ENCODE data around the gene CAPZB. TPM values are rescaled to one million over a fixed set of nuclear protein-coding genes. Genes with fewer than 3 reads are reported as not detected.

CAPZB gene
- total RNA-seq, 4 donors from 2014 or later: 58.2 to 109 (median 96.7) TPM

DNA sequence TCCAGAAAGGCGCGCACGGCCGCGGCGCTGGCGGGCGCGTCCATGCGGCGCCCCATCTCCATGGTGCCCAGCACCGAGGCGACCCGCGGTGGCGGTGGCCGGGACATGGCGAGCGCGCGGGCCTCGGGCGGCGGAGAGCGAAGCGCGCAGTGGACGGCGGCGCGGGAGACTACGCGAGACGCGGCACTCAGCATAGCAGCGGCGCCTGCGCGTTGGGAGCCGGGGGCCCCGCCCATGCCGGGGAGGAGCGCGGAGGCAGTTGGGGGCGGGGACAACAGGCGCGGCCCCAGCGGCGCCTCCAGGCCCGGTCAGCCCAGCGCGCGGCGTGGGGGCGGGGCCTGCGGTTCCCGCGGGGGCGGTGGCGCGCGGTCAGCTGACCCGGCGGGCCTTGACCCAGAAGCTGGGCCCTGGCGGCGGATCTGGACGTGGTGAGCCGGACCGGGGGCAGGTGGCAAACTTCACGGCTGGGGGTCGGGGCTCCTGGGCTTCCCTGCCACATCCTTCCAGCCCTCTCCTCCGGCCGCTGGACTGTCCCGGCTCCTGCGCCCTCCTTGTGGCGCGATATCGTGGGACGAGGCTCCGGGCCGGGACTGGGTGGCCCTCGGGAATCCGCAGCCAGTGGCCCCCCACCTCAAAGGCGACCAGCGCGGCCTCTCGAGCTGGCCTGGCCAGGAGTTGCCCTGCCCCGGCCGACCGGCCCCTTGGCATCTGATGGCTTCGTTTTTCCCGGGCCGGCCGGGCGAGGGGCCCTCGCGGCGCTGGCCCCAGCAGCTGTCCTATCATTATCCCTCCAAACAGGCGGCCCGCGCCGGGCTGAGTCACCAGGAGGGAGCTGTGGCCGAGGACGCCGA lies 173.2 kb downstream of the CAPZB start, which contains the start of the genes AKR7A2 and SLC66A1:
Gene AKR7A2, minus strand, starts transcription at position 214 of the 851 bp plus-strand sequence. Its CDS starts 20 bp downstream, at position 194.
Gene SLC66A1, plus strand, starts transcription at position 396 of the 851 bp plus-strand sequence. CDS start 5,352 bp downstream, outside the sequence.
- peak within 1 kb of the TSS; percentile 62 to 88 (median 81) for H3K4me3 ChIP-seq
- no peaks in the 10 kb centered on the region for H3K9me3 ChIP-seq
- peak; percentile 82 to 85 for DNase-seq (ENCODE audit: low spot score in 2 of 2)
- WGBS, 2 donors: 0% methylated on average over 24 to 30 of the region's 105 CpGs
- peaks cover 3 to 28% (median 9%) of the 10 kb centered on the region in 3 donors for H3K36me3 ChIP-seq
- peaks cover 0 to 59% (median 22%) of the 10 kb centered on the region in 4 donors for H3K4me1 ChIP-seq
- TF ChIP-seq EP300 (IDR thresholded peaks at IDR 0.05) (peak in 1 of 2 donors; percentile 72), POLR2A (IDR thresholded peaks at IDR 0.05) (peak; percentile 11 to 82)
- TF ChIP-seq, protein P1, sequence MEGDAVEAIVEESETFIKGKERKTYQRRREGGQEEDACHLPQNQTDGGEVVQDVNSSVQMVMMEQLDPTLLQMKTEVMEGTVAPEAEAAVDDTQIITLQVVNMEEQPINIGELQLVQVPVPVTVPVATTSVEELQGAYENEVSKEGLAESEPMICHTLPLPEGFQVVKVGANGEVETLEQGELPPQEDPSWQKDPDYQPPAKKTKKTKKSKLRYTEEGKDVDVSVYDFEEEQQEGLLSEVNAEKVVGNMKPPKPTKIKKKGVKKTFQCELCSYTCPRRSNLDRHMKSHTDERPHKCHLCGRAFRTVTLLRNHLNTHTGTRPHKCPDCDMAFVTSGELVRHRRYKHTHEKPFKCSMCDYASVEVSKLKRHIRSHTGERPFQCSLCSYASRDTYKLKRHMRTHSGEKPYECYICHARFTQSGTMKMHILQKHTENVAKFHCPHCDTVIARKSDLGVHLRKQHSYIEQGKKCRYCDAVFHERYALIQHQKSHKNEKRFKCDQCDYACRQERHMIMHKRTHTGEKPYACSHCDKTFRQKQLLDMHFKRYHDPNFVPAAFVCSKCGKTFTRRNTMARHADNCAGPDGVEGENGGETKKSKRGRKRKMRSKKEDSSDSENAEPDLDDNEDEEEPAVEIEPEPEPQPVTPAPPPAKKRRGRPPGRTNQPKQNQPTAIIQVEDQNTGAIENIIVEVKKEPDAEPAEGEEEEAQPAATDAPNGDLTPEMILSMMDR (IDR thresholded peaks at IDR 0.05): peak in 3 of 5 experiments; percentile 13 to 78 (median 67)
- peak within 1 kb of the TSS; percentile 47 to 92 (median 89) for H3K27ac ChIP-seq
- no peaks in the 10 kb centered on the region for H3K27me3 ChIP-seq

DNA sequence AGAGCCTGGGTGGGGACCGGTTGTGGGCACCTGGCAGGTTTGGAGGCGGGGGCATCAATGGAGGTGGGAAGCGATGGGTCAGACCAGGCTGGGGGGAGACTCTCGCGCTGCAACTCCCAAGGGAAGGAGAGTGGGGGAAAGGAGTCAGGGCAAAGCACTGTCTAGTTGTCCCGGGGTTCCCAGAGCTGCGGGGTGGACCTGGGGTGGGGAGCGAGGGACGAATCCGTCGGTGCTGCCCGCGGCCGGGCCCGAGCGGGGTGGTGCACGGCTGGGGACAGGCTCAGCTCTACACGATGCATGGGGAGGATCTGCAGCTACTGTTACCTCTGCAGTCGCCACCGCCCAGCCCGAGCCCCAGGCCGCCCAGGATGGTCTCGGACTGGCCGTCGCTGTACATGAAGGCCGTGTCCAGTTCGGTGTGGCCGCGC lies 173.8 kb downstream of the CAPZB start:
- no peak for DNase-seq (ENCODE audit: low spot score in 2 of 2)

DNA sequence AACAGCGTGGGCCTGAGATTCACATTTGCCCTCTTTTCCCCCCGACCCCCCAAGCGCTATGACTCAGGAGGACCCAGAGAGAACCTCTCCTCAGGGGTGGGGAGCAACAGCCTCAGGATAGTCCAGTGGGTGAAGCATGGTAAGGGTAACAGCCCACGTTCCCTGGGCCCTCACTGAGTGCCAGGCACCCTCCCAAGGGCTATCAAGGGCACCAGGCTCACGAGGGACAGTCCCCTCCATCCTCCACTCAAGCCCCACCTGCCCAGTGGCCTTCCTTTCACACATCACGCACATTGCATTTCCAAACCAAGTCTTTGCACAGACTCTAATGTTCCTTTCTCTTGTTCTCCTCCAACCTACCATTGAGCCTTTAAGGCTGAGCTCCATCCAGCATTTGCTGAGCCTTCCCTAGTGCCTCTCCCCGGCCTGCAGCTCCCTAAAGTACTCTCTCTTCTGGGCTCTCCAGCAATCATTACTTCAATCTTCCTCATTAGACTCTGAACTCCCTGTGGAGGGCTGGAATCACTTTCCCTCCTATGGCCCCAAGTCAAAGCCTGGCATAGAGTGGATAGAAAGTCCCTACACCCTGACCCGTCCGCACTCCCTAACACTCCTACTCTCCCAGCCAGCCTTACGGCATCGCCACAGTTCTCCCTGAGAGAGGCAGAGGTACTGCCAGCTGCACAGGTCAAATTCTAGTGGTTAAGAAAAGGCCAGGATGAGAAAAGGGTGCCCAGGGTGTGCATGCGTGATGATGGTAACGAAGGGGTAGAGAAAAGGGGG lies 174.4 kb downstream of the CAPZB start:
- peak overlapping the region; percentile 62 to 88 (median 76) for H3K4me3 ChIP-seq
- no peak for DNase-seq (ENCODE audit: low spot score in 2 of 2)
- no peaks in the 10 kb centered on the region for H3K27me3 ChIP-seq
- no peaks in the 10 kb centered on the region for H3K9me3 ChIP-seq
- H3K4me1 ChIP-seq: peaks cover 0 to 53% (median 20%) of the 10 kb centered on the region in 4 donors
- 33 to 40% methylated on average over 13 of the region's 13 CpGs for WGBS, 2 donors
- TF ChIP-seq EP300 (IDR thresholded peaks at IDR 0.05) (no peak), POLR2A (IDR thresholded peaks at IDR 0.05) (no peak)
- H3K27ac ChIP-seq: peak overlapping the region; percentile 47 to 92 (median 84)
- peaks cover 3 to 40% (median 9%) of the 10 kb centered on the region in 3 donors for H3K36me3 ChIP-seq

More for the DNA sequence above, 173.8 kb downstream of the CAPZB start:
- WGBS, 2 donors: 1% methylated on average over 7 to 23 of the region's 29 CpGs
- H3K27me3 ChIP-seq: no peaks in the 10 kb centered on the region
- H3K27ac ChIP-seq: peak overlapping the region; percentile 47 to 92 (median 84)
- H3K4me3 ChIP-seq: peak overlapping the region; percentile 62 to 88 (median 76)
- H3K4me1 ChIP-seq: peaks cover 0 to 55% (median 22%) of the 10 kb centered on the region in 4 donors
- peaks cover 3 to 34% (median 9%) of the 10 kb centered on the region in 3 donors for H3K36me3 ChIP-seq
- no peaks in the 10 kb centered on the region for H3K9me3 ChIP-seq
- TF ChIP-seq POLR2A (IDR thresholded peaks at IDR 0.05) (no peak), EP300 (IDR thresholded peaks at IDR 0.05) (no peak)
- TF ChIP-seq, protein P1 (IDR thresholded peaks at IDR 0.05): no peak

DNA sequence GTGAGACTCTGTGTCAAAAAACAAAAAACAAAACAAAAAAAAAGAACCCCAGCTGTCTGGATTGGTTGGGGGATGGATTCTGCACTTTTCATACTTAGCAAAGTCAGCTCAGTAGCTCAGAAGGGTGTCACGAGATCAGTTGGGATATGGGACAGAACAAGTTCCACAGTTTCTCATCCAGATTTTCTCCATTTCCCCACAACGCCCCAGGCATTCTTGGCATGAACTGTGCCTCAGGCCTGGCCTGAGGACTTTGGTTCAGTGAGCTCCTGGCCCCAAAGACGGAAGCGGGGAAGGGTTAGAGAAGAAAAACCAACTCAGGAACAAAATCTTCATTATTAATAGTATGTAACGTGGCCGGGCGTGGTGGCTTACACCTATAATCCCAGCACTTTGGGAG lies 175.3 kb downstream of the CAPZB start:
- H3K9me3 ChIP-seq: no peaks in the 10 kb centered on the region
- peaks cover 3 to 42% (median 9%) of the 10 kb centered on the region in 3 donors for H3K36me3 ChIP-seq
- H3K27me3 ChIP-seq: no peaks in the 10 kb centered on the region
- 83 to 85% methylated on average over 7 of the region's 7 CpGs for WGBS, 2 donors
- TF ChIP-seq POLR2A (IDR thresholded peaks at IDR 0.05): no peak
- no peak for DNase-seq (ENCODE audit: low spot score in 2 of 2)
- H3K4me1 ChIP-seq: peaks cover 0 to 44% (median 20%) of the 10 kb centered on the region in 4 donors
- H3K27ac ChIP-seq: no peak overlapping the region
- H3K4me3 ChIP-seq: no peak overlapping the region

DNA sequence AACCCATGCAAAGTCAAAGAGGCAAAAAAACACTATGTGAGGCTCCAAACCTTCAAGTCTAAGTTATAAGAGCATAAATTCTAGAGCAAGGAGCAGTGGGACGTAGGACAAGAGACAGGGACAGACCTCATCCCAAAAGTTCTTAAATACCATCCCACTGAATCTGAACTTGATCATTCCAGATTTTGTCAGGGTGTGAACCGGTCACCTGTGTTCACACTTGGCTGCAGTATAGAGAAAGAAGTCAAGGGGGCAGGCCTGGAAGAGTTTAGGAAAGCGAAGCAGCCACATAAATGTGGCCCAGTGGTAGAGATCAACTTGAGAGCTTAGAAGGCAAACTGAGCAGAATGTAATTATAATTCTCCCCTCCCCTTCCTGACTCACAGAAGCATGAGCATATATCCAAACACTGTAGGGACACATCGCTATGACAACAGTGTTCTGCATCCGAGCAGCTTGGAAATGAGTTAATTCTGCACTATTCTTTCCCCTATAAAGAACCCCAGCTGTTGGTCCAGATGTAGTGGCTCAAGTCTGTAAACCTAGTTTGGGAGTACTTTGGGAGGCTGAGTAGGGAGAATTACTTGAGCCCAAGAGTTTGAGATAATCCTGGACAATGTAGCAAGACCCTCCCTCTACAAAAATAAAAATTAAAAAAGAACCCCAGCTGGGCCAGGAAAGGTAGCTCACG lies 176.1 kb downstream of the CAPZB start:
- TF ChIP-seq, protein P1 (IDR thresholded peaks at IDR 0.05): no peak
- TF ChIP-seq POLR2A (IDR thresholded peaks at IDR 0.05): no peak
- TF ChIP-seq EP300 (IDR thresholded peaks at IDR 0.05): no peak
- 80% methylated on average over 6 of the region's 6 CpGs for WGBS, 2 donors
- Histone ChIP-seq H3K36me3 (peaks cover 3 to 45% (median 9%) of the 10 kb centered on the region in 3 donors), H3K4me3 (no peak overlapping the region), H3K27ac (no peak overlapping the region), H3K27me3 (no peaks in the 10 kb centered on the region), H3K9me3 (no peaks in the 10 kb centered on the region), H3K4me1 (peaks cover 0 to 37% (median 20%) of the 10 kb centered on the region in 4 donors)
- DNase-seq (ENCODE audit: low spot score in 2 of 2): no peak
